Activated naive CD4-positive, alpha-beta T cell treated with anti-CD3 and anti-CD28 coated beads, Interleukin-2, amount 50 U/mL, for 72 hours (primary cell): Measurements from ENCODE around the gene SLC6A17. TPM values are rescaled to one million over a fixed set of nuclear protein-coding genes. Genes with fewer than 3 reads are reported as not detected.
A peak's percentile ranks its signal among the peaks of the same experiment; 100 is the strongest.

Experiments used
- ATAC-seq, 2 donors: fragments of 150-1000 bp; cut with Tn5 transposase; 2 replicates each; pipeline ENCODE4 v1.10.0; 2021; ENCODE audit warnings: mild to moderate bottlenecking in 2 of 2, moderate library complexity in 2 of 2
- DNase-seq, 2 donors: peaks; one replicate each; pipeline ENCODE4 v3.0.0; 2021 to 2022; ENCODE audit warnings: low spot score in 2 of 2
- H3K27ac Mint-ChIP-seq, 2 donors: one replicate each; pipeline ENCODE4 v1.8.0; 2022; ENCODE audit warnings: mild to moderate bottlenecking in 2 of 2, mixed read lengths in 2 of 2
- H3K36me3 Mint-ChIP-seq, 2 donors: one replicate each; pipeline ENCODE4 v1.8.0; 2022; ENCODE audit warnings: mixed read lengths in 2 of 2
- H3K9me3 Mint-ChIP-seq, 2 donors: one replicate each; pipeline ENCODE4 v1.8.0; 2022; ENCODE audit warnings: mixed read lengths in 2 of 2
- total RNA-seq, 2 donors: library from RNA; stranded (reverse); gene quantifications; one replicate each; pipeline ENCODE4 v1.2.3, GENCODE V29; 2022

SLC6A17 gene
- total RNA-seq, 2 donors from 2014 or later = 0.04 TPM; not detected in 1

DNA sequence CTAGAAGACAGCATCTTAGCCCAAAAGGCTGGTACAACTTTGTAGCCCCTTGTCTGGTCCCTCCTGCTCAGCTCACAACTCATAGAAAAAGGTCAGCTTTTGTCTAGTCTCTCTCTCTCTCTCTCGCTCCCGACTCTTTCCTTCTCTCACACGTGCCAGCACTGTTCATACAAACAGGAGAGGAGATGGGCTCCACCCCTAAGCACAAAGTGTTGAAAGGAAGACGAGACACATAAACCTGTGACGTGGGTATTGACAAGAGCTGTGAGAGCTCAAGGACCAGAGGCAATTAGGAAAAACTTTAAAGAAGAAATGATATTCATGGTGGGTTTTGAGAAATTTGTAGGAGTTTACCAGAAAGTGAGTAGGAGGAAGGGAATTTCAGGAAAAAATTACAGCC, 36.3 kb downstream of the SLC6A17 start:
- no peak for ATAC-seq

DNA sequence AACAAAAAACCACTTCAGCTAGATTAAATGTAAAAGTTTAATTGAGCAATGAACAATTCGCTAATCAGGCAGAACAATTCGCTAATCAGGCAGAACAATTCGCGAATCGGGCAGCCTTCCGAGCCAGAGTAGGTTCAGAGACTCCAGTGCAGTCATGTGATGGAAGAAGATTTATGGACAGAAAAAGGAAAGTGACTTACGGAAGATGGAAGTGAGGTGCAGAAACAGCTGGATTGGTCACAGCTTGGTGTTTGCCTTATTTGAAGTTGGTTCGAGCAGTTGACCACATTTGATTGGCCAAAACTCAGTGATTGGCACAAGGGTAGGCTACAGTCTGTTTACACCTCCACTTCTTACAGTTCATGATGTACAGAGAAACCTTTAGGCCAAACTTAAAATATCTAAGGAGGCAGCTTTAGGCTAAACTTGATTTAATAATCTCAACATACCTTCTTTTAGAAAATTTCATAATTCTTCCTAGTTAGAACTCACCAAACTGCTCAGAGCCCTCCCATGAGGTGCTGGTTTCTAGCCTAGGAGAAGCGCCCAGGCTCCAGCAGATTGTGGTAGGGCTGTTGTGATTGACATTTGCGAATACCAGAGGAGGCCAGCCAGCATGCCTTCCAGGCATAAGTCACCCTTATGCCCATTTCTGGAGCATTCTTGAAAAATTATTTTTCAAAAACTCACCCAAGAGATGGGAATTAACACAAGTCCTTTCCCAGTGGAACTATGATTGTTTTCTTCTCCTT, 37.0 kb downstream of the SLC6A17 start:
- ATAC-seq (no peak), DNase-seq (no peak)
- Mint-ChIP-seq H3K9me3 (no peaks in the 10 kb centered on the region), H3K36me3 (no peaks in the 10 kb centered on the region), H3K27ac (no peak overlapping the region)

More for the DNA sequence above, 36.3 kb downstream of the SLC6A17 start:
- Mint-ChIP-seq H3K36me3 (no peaks in the 10 kb centered on the region), H3K9me3 (no peaks in the 10 kb centered on the region), H3K27ac (no peak overlapping the region)
- no peak for DNase-seq

- no peak overlapping the region for H3K27ac Mint-ChIP-seq
- H3K9me3 Mint-ChIP-seq = no peaks in the 10 kb centered on the region
- ATAC-seq (no peak), DNase-seq (no peak)
- no peaks in the 10 kb centered on the region for H3K36me3 Mint-ChIP-seq
Measured at GRCh38 chr1:110188035-110188618, 37.8 kb downstream of the SLC6A17 start.

DNA sequence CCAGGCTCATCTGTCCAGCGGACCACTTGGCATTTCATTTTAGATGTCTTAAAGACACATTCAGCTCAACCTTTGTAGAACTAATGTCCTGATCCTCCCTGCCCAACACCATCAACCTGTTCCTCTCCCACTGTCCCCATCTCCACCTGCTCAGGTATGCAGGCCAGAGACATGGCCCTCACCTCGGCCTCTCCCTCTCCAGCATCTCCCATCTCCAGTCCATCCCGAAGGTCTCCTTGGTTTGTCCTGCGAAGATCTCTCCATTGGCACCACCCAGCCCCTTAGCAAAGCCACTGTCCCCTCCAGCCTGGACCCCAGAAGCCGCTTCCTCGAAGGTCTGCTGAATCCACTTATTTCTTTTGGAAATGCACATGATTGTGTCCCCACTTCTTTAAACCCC, 38.9 kb downstream of the SLC6A17 start:
- DNase-seq (no peak), ATAC-seq (no peak)
- no peak overlapping the region for H3K27ac Mint-ChIP-seq
- H3K36me3 Mint-ChIP-seq = no peaks in the 10 kb centered on the region
- H3K9me3 Mint-ChIP-seq = no peaks in the 10 kb centered on the region

DNA sequence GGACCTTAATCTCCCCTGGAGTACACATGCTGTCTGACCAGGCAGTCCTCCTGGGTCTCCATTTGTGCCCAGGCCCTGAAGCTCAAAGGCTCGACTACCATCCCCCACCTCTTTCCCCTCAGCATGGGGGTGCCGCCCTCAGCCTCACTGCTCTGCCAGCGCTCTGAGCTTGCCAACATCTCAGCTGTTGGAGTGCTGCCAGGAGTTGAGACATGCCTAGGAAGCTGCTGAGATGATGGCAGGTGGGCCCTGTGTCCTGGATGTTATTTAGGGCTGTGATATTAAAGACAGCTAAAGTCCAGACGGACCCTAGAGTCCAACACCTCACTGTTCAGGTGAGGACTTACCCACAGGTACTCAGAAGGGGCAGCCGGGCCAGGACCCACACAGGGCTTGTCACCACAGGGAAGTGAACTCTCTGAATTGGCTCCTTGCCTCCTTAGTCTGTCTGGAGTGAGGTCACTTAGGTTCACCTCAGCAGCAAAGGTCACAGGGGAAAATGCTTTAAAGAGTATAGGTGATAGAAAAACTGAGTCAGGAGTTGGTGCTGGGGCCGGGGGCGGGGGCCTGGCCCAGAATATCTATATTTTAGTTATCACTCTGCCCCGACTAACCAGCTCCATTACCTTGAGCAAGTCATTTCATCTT, 40.1 kb downstream of the SLC6A17 start:
- DNase-seq (no peak), ATAC-seq (peak; percentile 75 to 88)
- no peaks in the 10 kb centered on the region for H3K36me3 Mint-ChIP-seq
- H3K27ac Mint-ChIP-seq = no peak overlapping the region
- H3K9me3 Mint-ChIP-seq = no peaks in the 10 kb centered on the region

- DNase-seq (no peak), ATAC-seq (no peak)
- H3K36me3 Mint-ChIP-seq = no peaks in the 10 kb centered on the region
- H3K27ac Mint-ChIP-seq = no peak overlapping the region
- H3K9me3 Mint-ChIP-seq = no peaks in the 10 kb centered on the region
Measured at GRCh38 chr1:110192541-110192940, 42.2 kb downstream of the SLC6A17 start.

- DNase-seq = no peak
- no peaks in the 10 kb centered on the region for H3K9me3 Mint-ChIP-seq
- no peak overlapping the region for H3K27ac Mint-ChIP-seq
- ATAC-seq = no peak
- no peaks in the 10 kb centered on the region for H3K36me3 Mint-ChIP-seq
Measured at GRCh38 chr1:110195196-110195595, 44.9 kb downstream of the SLC6A17 start.

GRCh38 chr1:110196917-110197765, 46.8 kb downstream of the SLC6A17 start:
- peak; percentile 88 to 92 for ATAC-seq
- no peak overlapping the region for H3K27ac Mint-ChIP-seq

DNA sequence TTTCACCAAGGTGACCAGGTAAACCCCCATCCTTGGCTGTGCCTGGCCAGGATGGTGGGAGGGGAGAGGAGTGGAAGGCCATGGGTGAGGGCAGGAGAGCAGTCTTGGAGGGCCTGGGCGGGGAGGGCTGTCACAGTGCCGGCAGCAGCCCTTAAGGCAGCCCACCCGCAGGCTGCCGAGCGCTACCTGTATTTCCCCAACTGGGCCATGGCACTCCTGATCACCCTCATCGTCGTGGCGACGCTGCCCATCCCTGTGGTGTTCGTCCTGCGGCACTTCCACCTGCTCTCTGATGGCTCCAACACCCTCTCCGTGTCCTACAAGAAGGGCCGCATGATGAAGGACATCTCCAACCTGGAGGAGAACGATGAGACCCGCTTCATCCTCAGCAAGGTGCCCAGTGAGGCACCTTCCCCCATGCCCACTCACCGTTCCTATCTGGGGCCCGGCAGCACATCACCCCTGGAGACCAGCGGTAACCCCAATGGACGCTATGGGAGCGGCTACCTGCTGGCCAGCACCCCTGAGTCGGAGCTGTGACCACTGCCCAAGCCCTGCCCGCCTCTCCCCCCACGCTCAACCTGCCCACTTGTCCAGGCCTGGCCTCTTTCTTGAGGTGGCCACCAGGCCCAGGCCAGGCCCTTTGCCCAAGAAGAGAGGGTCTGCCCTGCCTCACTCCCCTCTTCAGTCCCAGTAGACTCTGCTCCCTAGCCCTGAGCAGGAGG, 47.8 kb downstream of the SLC6A17 start:
- no peak overlapping the region for H3K27ac Mint-ChIP-seq
- H3K9me3 Mint-ChIP-seq = no peaks in the 10 kb centered on the region
- DNase-seq = no peak
- no peaks in the 10 kb centered on the region for H3K36me3 Mint-ChIP-seq
- ATAC-seq = no peak

More at GRCh38 chr1:110196917-110197765, 46.8 kb downstream of the SLC6A17 start:
- H3K9me3 Mint-ChIP-seq = no peaks in the 10 kb centered on the region
- no peaks in the 10 kb centered on the region for H3K36me3 Mint-ChIP-seq
- peak in 1 of 2 donors; percentile 74 for DNase-seq

DNA sequence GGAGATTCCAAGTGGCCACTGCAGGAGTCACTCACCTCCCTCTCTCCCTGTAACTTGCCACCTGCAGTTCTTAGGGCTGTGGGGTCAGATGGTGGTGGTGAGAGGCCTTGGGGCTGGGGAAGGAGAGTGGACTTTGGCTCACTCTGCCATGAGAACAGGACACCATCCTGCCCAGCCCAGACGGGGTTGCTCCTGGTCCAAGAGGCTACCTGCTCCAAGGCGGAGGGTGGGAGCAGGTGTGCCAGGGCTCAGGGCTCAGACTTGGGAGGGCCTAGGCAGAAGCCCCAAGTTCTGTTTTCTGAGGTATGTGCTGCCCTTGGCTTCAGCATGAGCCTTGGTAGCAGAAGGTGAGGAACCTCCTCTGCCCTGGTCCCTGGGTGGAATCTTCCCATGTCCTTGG, 48.5 kb downstream of the SLC6A17 start:
- Mint-ChIP-seq H3K36me3 (no peaks in the 10 kb centered on the region), H3K27ac (no peak overlapping the region), H3K9me3 (no peaks in the 10 kb centered on the region)
- no peak for DNase-seq
- no peak for ATAC-seq

GRCh38 chr1:110200190-110200589, 49.9 kb downstream of the SLC6A17 start:
- H3K36me3 Mint-ChIP-seq = no peaks in the 10 kb centered on the region
- ATAC-seq (no peak), DNase-seq (no peak)
- no peak overlapping the region for H3K27ac Mint-ChIP-seq
- H3K9me3 Mint-ChIP-seq = no peaks in the 10 kb centered on the region

- no peaks in the 10 kb centered on the region for H3K9me3 Mint-ChIP-seq
- ATAC-seq = no peak
- DNase-seq = no peak
- H3K36me3 Mint-ChIP-seq = no peaks in the 10 kb centered on the region
- H3K27ac Mint-ChIP-seq = no peak overlapping the region
Measured at GRCh38 chr1:110200666-110201065, 50.4 kb downstream of the SLC6A17 start.

- no peak for ATAC-seq
- H3K27ac Mint-ChIP-seq = no peak overlapping the region
- no peaks in the 10 kb centered on the region for H3K36me3 Mint-ChIP-seq
- DNase-seq = no peak
- H3K9me3 Mint-ChIP-seq = no peaks in the 10 kb centered on the region
Measured at GRCh38 chr1:110201157-110201825, 51.0 kb downstream of the SLC6A17 start.

DNA sequence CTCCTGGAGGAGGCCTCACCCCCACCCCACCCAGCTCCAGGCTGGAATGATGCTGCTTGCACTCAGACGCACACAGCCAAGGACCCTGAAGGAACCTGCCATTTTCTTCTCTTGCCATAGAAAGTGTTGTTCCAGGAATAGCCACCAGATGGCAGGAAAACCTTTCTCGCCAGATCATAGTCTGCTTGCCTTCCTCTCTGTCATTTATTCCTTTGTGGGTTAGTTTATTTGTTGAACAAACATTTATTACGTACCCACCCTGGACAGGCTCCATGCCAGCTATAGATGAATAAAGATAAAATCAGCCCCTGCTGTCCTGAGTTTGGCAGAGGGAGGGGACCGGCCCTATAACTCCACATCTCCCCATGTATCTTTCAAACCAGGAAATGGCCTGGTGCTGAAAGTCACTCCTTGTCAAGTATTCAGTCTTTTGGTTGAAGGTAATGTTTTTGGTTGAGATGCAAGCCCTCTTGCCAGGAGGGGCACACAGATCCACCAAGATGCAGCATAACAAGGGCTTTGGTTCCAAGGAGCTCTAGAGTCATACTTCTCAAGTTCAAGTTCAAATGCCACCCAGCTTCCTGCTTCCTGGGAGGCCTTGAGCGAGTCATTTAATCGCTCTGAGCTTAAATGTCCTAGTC, 52.8 kb downstream of the SLC6A17 start:
- Mint-ChIP-seq H3K27ac (peak overlapping the region; percentile 85 to 86), H3K9me3 (no peaks in the 10 kb centered on the region), H3K36me3 (no peaks in the 10 kb centered on the region)
- ATAC-seq (peak; percentile 62 to 74), DNase-seq (peak in 1 of 2 donors; percentile 81)

GRCh38 chr1:110205156-110205555, 54.9 kb downstream of the SLC6A17 start:
- no peak for DNase-seq
- ATAC-seq = no peak
- no peaks in the 10 kb centered on the region for H3K9me3 Mint-ChIP-seq
- peak overlapping the region in 1 of 2 donors; percentile 27 for H3K27ac Mint-ChIP-seq
- no peaks in the 10 kb centered on the region for H3K36me3 Mint-ChIP-seq
